Glutamatergic neuron (in vitro differentiated cells): ENCODE data around the gene TNFRSF19. TPM values are rescaled to one million over a fixed set of nuclear protein-coding genes. Genes with fewer than 3 reads are reported as not detected.

Source experiments
- DNase-seq: peaks from one replicate; pipeline ENCODE4 v3.0.0; 2022
- H3K27ac Mint-ChIP-seq: one replicate; pipeline ENCODE4 v1.8.0; 2020; ENCODE audit warnings: mild to moderate bottlenecking, mixed read lengths, inconsistent platforms; ENCODE audit not compliant: unreplicated experiment
- H3K27me3 Mint-ChIP-seq: one replicate; pipeline ENCODE4 v1.8.0; 2020; ENCODE audit warnings: mild to moderate bottlenecking, moderate library complexity, mixed read lengths, inconsistent platforms; ENCODE audit not compliant: unreplicated experiment
- H3K36me3 Mint-ChIP-seq: one replicate; pipeline ENCODE4 v1.8.0; 2020; ENCODE audit warnings: mild to moderate bottlenecking, mixed read lengths, inconsistent platforms; ENCODE audit not compliant: unreplicated experiment
- H3K4me1 Mint-ChIP-seq: one replicate; pipeline ENCODE4 v1.8.0; 2020; ENCODE audit warnings: mild to moderate bottlenecking, low read depth, mixed read lengths, inconsistent platforms; ENCODE audit not compliant: unreplicated experiment
- H3K4me3 Mint-ChIP-seq: one replicate; pipeline ENCODE4 v1.8.0; 2020; ENCODE audit warnings: mild to moderate bottlenecking, mixed read lengths, inconsistent platforms; ENCODE audit not compliant: unreplicated experiment
- H3K9me3 Mint-ChIP-seq: one replicate; pipeline ENCODE4 v1.8.0; 2020; ENCODE audit warnings: mild to moderate bottlenecking, moderate library complexity, mixed read lengths, inconsistent platforms; ENCODE audit not compliant: unreplicated experiment
- CTCF ChIP-seq: fragments of 200-600 bp; sonication (generic); IDR thresholded peaks from one replicate; pipeline ENCODE4 v1.5.0; 2021; ENCODE audit not compliant: partially characterized antibody, unreplicated experiment
- total RNA-seq: library from RNA; stranded (reverse); fragmentation: NEBNext Ultra II Directional; extraction: Animal tissue kit (Norgen Biotek cat#: 25700); gene quantifications from one replicate; pipeline ENCODE4 v1.2.1, GENCODE V29; 2021; ENCODE audit not compliant: unreplicated experiment

TNFRSF19 gene
- total RNA-seq, 1 donor from 2014 or later = 188 TPM

- TF ChIP-seq CTCF = no peak
- DNase-seq = no peak
- H3K4me1 Mint-ChIP-seq = peaks cover 22% of the 10 kb centered on the region
- H3K27ac Mint-ChIP-seq = no peak overlapping the region
- peaks cover 20% of the 10 kb centered on the region for H3K9me3 Mint-ChIP-seq
- peak overlapping the region; percentile 82 for H3K4me3 Mint-ChIP-seq
- peaks cover 17% of the 10 kb centered on the region for H3K27me3 Mint-ChIP-seq
- peaks cover 5% of the 10 kb centered on the region for H3K36me3 Mint-ChIP-seq
These were observed 5.4 kb downstream of the TNFRSF19 start for GRCh38 chr13:23575632-23576031.

DNA sequence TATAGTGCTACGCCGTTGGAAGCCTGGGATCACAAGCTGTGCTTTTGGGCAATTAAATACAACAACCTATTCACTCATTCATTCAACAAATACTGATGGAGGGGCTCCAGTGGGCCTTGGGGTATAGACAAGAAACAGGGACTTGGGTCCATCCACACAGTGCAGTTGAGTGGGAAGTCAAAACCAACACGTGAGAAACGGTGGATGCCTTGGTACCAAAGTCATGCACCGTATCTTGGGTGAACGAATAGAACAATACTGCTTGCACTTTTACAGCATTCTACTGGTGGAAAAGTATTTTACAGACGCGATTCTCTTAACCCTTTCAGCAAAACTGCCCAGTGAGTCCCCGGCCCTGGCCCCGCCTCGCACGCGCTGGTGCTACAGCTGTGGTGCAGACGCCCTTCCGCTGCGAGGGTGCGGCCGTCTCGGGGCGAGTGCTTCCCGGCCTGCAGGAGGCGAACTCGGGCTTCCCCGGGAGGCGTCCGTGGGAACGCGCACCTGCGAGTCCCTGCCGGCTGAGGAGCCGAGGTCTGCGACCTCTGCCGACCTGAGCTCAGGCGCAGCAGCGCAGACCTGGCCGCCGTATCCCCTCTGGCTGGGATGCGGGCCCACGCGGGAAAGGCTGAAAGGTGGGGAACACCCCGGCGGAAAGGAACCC, 8.3 kb downstream of the TNFRSF19 start:
- H3K4me3 Mint-ChIP-seq = peak overlapping the region; percentile 87
- DNase-seq = peak; percentile 83
- peaks cover 16% of the 10 kb centered on the region for H3K9me3 Mint-ChIP-seq
- peaks cover 33% of the 10 kb centered on the region for H3K4me1 Mint-ChIP-seq
- H3K27ac Mint-ChIP-seq = peak overlapping the region; percentile 82
- H3K27me3 Mint-ChIP-seq = peaks cover 12% of the 10 kb centered on the region
- TF ChIP-seq CTCF = peak; percentile 43
- H3K36me3 Mint-ChIP-seq = peaks cover 5% of the 10 kb centered on the region

DNA sequence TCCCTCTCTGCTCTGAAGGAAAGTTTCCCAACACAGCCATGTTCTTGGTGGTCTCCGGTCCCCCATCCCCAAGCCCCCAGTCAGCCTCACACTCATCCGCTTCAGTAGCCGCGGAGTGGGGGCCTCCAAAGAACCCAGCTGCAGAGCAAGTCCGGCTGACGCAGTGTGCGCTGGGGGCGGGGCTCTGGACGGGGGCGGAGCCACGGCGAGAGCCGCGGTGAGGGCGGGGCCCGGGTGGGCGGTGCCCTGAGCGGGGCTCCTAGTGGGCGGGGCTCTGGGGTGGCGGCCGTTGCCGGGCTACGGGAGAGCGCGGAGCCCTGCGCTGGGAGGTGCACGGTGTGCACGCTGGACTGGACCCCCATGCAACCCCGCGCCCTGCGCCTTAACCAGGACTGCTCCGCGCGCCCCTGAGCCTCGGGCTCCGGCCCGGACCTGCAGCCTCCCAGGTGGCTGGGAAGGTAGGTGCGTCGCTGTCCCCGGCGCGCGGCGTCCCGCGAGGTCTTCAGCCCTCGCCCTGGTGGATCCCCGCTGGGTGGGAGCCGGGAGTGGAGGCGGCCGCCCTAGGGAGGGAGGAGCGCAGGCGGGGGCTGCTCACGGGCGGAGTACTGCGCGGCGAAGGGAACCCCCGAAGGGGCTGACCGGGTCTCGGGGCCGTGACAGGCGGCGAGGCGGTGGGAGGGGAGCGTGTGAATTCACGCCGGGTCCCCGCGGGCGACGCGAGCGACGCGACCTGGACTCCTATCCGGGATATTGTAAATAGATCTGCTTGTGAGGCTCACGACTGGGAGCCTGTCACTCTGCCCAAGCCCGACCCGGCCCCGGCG, 9.1 kb downstream of the TNFRSF19 start:
- no peak for TF ChIP-seq CTCF
- Mint-ChIP-seq H3K4me3 (peak overlapping the region; percentile 91), H3K27ac (peak overlapping the region; percentile 17), H3K9me3 (peaks cover 13% of the 10 kb centered on the region), H3K4me1 (peaks cover 32% of the 10 kb centered on the region), H3K36me3 (peaks cover 5% of the 10 kb centered on the region), H3K27me3 (peaks cover 12% of the 10 kb centered on the region)
- peak; percentile 97 for DNase-seq

GRCh38 chr13:23579896-23580683, 9.9 kb downstream of the TNFRSF19 start:
- peaks cover 32% of the 10 kb centered on the region for H3K4me1 Mint-ChIP-seq
- peak overlapping the region; percentile 75 for H3K27ac Mint-ChIP-seq
- peaks cover 13% of the 10 kb centered on the region for H3K9me3 Mint-ChIP-seq
- H3K27me3 Mint-ChIP-seq = peaks cover 12% of the 10 kb centered on the region
- peaks cover 5% of the 10 kb centered on the region for H3K36me3 Mint-ChIP-seq
- no peak for DNase-seq
- TF ChIP-seq CTCF = no peak
- peak overlapping the region; percentile 91 for H3K4me3 Mint-ChIP-seq
